Measurements from ENCODE around the gene USP33. TPM values are rescaled to one million over a fixed set of nuclear protein-coding genes. Genes with fewer than 3 reads are reported as not detected.

Gene USP33
- total RNA-seq, 1 experiment from 2014 or later: 51.5 TPM

DNA sequence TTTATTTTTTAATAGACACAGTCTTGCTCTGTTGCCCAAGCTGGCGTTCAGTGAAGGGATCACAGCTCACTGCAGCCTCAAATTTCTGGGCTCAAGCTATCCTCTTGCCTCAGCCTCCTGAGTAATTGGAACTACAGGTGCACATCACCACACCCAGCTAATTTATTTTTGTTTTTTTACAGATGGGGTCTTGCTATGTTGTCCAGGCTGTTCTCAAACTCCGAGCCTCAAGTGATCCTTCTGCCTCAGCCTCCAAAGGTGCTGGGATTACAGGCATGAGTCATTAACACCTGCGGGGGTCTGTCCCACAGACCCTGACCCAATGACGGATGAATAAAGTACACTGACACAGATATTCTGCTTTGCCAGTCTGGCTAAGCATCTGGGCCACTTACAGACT, 43.6 kb downstream of the USP33 start:
- Histone ChIP-seq H2BK12ac (ENCODE audit: insufficient read length, low read depth, low read length) (no peak overlapping the region), H4K8ac (replicated peaks; ENCODE audit: insufficient read length, low read depth, low read length) (no peak overlapping the region), H3T11ph (ENCODE audit: low read length) (no peak overlapping the region), H3K79me1 (ENCODE audit: insufficient read depth, low read depth, low read length, poor library complexity, severe bottlenecking) (no peaks in the 10 kb centered on the region), H4K20me1 (ENCODE audit: control insufficient read depth, insufficient read depth, insufficient read length) (no peaks in the 10 kb centered on the region), H2BK15ac (ENCODE audit: low read depth, low read length) (no peak overlapping the region), H3K23me2 (ENCODE audit: insufficient read length, low read depth, low read length, poor library complexity, severe bottlenecking) (no peaks in the 10 kb centered on the region), H2BK120ac (ENCODE audit: low read depth, low read length, poor library complexity, severe bottlenecking) (no peak overlapping the region), H3K9ac (ENCODE audit: extremely low read depth, insufficient read length, low read length) (no peak overlapping the region), H2AK5ac (ENCODE audit: insufficient read length, low read length) (no peak overlapping the region), H3K4me1 (ENCODE audit: insufficient read depth, low read length) (no peaks in the 10 kb centered on the region), H3K9me3 (ENCODE audit: control insufficient read depth, low read depth, low read length) (no peaks in the 10 kb centered on the region), H3K27ac (ENCODE audit: insufficient read length, low read depth, low read length) (no peak overlapping the region), H3K4me2 (ENCODE audit: insufficient read depth, insufficient read length, low read length) (no peak overlapping the region), H3K23ac (ENCODE audit: insufficient read length, low read depth, low read length) (no peak overlapping the region), H3K14ac (ENCODE audit: insufficient read depth, low read length) (no peak overlapping the region), H3K18ac (ENCODE audit: insufficient read length, low read depth, low read length) (no peak overlapping the region), H2BK5ac (ENCODE audit: insufficient read length, low read length) (no peak overlapping the region), H2AFZ (ENCODE audit: low read length) (no peak overlapping the region), H4K91ac (ENCODE audit: insufficient read length, low read depth, low read length) (no peak overlapping the region), H3K56ac (ENCODE audit: insufficient read length, low read depth, low read length) (no peak overlapping the region), H3K4ac (ENCODE audit: low read depth, low read length) (no peak overlapping the region), H3K27me3 (ENCODE audit: insufficient read depth, low read length) (no peaks in the 10 kb centered on the region), H3K79me2 (ENCODE audit: insufficient read depth, low read length) (no peaks in the 10 kb centered on the region), H4K5ac (ENCODE audit: insufficient read length, low read depth, low read length) (no peak overlapping the region), H2BK20ac (ENCODE audit: low read depth, low read length, poor library complexity, severe bottlenecking) (no peak overlapping the region)
- peaks cover 12 to 54% (median 38%) of the 10 kb centered on the region in 3 experiments; a peak in 6 of 7 replicates for H3K36me3 Mint-ChIP-seq (ENCODE audit: insufficient read depth in 1 of 3, low read depth in 3 of 3)
- no peaks in the 10 kb centered on the region for H3K4me1 Mint-ChIP-seq
- H3K9me3 Mint-ChIP-seq: no peaks in the 10 kb centered on the region
- no peak for DNase-seq
- TF ChIP-seq CTCF (conservative IDR thresholded peaks at IDR 0.05): no peak
- H3K27me3 Mint-ChIP-seq (ENCODE audit: low read depth): no peaks in the 10 kb centered on the region
- no peak overlapping the region for H3K4me3 Mint-ChIP-seq
- no CpG with 5 or more reads among the region's 4 CpGs for WGBS (ENCODE audit: extremely low coverage, insufficient read length, low lambda C conversion rate)
- H3K27ac Mint-ChIP-seq: no peak overlapping the region

Data from H9 (cell line).